ENCODE results near the gene NCAPD2.
A peak's percentile ranks its signal among the peaks of the same experiment; 100 is the strongest.
"Not testable (repeated sequence)": the region's sequence is repeated elsewhere in the genome, so short reads cannot be mapped to it uniquely, and the experiment has no call there.

The NCAPD2 gene

DNA sequence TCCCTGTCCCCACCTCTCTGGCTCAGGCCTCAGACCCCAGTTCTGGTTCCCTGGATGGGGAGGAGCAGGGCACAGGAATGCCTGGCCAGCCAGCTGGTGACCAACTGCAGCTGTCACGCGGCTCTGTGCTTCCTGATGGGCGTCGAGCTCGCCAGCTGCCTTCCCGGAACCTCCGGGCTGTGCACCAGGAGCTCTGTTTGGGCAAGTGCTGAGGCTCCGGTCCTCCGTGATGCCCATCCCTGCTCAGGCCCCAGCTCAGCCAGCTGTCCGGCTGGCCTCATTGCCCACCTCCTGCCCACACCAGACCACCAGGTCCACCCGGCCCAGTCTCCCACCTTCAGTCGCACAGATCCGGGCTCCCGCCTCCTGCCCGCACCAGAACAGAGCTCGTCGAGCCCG lies 57.2 kb downstream of the NCAPD2 start:
- no peak for DNase-seq

DNA sequence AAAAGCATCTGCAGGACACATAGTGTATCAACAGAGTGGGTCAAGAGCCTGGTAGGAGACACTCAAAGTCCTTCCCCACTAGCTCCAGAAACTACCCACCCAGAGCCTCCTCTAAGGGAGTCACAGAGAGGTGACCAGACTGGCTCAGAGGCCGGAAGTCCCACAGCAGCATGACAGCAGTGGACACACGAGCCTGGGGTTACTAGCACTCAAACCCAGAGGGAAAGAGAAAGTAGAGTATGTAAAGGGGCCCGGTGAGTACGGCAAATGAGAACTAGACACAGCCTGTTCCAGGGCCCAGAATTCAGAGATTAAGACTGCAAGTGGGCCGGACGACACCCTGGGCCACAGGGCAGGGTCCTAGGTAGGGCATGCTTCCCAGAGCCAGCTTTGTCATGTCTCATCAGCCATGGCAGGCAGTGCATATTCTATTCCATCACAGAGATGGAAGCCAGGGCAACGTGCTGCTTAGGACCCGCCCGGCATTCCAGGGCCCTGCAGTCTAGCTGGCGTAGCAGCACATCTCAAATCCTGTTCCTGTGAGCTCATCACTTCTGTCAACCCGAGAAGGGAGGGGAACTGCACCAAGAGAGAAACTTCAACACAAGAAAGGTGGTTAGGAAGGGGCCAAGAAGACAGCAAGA lies 57.7 kb downstream of the NCAPD2 start:
- DNase-seq = no peak

DNA sequence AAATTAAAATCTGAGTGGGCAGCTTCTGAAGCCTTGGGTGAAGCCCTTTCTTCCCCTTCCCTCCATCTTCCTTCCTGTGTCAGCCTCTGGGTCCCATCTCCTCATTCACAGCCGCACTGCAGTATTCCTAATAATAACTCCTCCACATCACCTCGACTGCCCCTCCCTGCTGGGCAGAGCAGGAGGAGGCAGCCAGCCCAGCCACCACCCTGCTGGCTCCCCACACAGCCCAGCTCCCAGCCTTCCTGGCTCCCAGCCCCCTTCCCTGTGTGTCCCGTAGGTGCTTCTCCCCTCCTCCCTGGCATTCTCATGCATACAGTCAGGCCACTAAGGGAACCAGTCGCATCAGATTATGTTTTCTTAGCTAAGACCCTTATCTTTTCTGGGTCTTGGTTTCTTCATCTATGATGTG lies 58.2 kb downstream of the NCAPD2 start:
- no peak for DNase-seq

DNA sequence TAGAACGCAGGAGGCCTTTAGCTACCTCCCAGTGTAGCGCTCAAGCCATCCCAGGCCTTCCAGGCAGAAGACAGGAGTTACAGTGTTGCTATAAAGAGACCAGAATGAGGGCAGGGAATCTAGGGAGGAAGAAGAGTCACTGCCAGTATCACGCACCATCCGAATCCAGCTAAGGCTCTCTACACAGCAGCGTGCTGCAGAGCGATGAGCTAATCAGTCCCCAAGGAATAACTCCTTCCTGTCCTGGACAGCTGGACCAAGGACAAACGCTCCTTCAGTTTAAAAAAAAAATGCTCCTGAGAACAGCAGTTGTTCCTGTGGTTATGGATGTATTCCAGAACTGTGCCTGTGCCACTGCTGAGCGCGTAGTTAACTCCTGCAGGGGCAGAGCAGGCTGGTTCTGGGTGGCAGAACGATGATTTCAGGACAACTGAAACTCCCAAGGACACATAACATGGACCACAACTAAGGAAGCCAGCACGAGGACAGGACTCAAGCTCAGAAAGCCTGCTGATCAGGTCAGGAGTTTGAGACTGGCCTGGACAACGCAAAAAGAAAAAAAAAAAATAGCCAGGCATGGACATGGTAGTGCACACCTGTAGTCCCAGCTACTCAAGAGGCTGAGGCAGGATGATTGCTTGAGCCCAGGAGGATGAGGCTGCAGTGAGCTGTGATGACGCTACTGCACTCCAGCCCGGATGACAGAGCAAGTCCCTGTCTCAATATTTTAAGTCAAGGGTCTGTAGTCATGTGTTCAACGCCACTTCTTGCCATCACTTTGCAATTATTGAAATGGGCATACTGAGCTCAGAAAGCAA lies 59.4 kb downstream of the NCAPD2 start:
- no peak for DNase-seq

DNA sequence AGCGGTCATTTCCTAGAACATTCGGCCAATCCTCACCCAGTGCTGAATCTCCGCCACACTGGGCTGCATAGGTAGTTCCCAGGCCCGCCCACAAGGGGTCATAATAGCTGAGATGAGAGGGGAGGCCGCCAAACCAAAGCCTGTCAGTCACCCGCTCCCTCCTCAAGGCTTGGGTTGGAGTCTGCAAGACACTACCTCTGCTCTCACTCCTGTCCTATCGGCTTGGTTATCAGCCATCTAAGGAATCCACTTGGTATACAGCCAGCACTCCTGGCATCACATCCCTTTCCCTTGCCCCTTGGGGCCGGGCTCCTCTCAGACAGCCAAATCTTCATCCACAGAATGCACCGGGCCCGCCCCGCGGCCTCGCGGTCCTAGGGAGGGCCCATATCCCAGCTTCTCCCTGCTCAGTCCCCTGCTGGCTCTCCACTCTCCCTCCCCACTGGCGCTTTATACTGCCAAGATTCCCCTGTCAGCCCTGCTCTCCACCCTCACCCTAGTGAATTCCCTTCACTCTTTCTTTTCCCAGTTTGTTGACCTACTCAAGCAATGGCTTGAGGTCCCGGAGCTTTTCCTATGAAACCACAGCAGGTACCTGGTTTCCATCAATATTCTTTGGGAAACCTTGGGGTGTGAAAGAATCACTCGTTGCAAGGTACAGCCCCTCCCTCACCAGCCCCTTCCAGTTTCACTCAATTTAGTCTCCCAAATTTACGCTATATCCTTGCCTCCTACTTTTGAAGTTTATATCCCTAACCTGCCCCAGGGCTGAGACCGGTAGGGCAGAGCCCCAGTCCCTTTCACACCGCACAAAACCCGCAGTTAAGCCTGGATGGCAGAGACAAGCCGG lies 60.5 kb downstream of the NCAPD2 start:
- DNase-seq = peak; percentile 61

DNA sequence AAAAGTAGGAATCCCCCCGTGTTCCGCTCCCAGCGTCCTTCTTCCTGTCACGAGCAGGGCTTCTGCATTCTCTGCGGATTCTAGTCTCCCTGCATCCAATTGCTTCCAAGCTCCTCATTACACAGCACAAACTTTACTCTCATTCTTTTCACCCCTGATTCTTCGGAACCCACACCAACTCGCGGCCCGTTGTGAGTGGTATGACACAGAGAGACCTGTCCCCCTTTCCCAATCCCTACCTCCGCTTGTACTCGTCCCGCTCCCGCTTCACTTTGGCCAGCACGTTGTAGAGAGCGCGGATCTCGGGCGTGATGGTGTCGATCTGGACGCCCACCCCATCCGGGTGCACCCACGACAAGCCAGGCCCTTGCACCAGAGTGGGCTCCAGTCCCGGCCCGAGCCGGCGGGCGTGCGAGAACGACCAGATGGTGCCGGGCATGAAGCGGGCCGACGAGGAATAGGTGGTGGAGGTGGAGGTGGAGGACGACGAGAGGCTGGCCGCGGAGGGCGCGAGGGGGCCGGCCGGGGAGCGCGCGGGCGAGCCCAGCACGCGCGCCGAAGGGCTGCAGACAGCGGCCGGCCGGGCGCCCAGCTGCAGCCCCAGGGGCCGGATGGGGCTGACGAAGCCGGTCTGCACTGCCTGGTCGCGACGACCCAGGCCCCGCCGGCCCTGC lies 61.3 kb downstream of the NCAPD2 start:
- no peak for DNase-seq

DNA sequence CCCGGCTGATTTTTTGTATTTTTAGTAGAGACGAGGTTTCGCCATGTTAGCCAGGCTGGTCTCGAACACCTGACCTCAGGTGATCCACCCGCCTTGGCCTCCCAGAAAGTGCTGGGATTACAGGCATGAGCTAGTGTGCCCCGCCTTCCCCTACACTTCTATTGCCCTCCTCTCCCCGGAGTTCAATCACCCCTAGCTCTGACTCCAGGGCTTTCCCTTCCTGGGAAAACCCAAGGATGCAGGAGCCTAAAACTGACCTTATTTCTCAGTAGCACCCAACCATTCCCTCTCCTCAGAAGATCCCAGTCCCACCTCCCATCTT lies 62.6 kb downstream of the NCAPD2 start:
- not testable (repeated sequence) for DNase-seq

DNA sequence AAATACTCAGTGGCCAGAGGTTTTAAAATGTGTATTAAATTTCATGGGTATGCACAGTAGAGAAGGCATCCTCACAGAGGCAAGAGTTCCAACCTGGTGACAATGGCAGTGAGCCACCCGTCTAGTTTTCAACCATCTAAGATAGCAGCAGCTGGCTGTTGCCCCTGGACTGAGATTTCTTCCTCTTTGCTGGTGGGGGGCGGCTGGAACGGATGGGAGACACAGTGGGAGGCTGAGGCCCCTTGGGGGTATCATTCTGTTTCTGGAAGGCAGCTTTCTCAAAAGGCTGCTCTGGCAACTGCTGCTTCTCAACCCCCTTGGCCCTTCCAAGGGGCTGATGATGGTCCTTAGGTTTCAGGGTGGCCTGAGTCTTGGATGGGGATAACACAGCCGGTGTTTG lies 63.0 kb downstream of the NCAPD2 start:
- DNase-seq = no peak

DNA sequence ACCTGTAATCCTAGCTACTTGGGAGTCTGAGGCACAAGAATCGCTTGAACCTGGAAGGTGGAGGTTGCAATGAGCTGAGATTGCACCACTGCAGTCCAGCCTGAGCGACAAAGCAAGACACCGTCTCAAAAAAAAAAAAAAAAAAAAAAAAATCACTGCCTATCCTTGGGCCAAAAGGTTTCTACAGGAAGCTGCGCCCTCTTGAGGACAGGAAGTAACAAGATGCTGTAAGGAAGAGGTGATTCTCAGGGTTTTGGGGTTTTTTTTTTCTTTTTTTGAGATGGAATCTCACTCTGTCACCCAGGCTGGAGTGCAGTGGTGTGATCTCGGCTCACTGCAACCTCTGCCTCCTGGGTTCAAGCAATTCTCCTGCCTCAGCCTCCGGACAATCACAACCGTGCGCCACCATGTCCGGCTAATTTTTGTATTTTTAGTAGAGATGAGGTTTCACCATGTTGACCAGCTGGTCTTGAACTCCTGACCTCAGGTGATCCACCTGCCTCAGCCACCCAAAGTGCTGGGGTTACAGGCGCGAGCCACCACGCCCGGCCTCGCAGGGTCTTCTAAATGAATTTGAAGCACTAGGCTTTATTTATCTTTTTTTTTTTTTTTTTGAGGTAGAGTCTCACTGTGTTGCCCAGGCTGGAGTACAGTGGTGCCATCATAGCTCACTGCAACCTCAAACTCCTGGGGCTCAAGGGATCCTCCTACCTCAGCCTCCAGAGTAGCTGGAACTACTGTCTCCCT lies 64.3 kb downstream of the NCAPD2 start:
- DNase-seq = not testable (repeated sequence)

DNA sequence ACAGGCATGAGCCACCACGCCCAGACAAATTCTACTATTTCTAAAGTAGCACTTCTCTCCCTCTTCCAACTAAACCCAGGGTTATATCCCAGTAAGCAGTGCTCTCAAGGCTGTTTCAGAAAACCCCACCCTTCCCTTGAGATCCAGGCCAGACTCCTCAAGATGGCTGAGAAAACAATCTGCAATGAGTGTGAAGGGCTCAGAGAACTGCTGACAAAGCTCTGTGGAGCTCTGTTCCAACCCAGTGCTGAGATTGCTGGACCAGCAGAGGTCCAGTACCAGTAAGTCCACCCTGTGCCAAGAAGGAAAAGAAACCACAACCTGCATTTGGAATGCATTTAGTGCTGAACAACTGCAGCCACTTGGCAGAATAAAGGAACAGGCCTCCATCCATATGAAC lies 65.6 kb downstream of the NCAPD2 start:
- no peak for DNase-seq

DNA sequence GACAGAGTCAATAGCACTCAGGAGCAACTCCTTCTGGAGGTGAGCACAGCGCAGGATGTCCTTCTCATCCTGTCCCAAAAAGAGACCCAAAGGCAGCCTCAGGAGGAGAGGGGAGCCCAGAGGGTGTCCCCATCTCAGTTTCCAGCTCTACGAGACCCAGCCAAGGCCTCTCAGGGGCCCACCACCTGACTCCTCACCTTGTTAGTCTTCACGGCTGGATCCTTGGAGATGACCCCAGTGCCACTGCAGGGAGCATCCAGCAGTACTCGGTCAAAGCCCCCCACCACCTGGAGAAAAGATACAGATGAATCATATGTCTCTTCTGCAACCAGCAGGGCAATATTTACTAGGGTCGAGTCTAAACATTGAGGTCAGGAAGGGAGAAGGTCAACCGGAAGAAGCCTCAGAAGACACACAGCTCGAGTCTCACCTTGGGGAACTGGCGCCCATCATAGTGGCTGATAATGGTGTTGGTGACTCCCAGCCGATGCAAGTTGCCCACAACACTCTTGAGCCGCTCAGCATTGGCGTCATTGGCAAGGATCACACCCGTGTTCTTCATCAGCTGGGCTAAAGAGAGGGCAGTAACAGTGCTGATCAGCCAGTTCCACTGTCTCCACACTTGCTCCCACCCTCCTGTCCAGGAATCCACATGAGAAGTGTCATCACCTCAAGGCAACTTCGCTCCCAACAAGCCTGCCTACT lies 66.8 kb downstream of the NCAPD2 start:
- DNase-seq = no peak

DNA sequence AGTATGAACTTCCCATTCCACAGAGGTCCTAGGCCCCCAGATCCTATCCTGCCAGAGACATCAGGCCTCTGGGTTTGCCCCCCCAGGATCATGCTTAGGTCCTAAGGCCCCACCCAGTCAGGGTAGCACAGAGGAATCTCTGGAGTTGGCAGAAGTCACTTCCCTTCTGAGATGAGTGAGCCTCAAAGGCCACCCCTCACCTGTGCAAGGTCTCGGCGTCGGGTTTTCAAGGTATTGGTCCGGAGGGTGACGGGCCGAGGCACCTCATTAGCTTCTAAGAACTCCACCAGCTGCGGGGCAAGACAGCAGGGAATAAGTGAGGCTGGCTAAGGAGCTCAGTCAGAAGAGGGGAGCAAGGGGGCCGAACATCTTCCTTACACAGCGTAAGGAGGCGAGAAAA lies 69.0 kb downstream of the NCAPD2 start:
- DNase-seq = no peak

DNA sequence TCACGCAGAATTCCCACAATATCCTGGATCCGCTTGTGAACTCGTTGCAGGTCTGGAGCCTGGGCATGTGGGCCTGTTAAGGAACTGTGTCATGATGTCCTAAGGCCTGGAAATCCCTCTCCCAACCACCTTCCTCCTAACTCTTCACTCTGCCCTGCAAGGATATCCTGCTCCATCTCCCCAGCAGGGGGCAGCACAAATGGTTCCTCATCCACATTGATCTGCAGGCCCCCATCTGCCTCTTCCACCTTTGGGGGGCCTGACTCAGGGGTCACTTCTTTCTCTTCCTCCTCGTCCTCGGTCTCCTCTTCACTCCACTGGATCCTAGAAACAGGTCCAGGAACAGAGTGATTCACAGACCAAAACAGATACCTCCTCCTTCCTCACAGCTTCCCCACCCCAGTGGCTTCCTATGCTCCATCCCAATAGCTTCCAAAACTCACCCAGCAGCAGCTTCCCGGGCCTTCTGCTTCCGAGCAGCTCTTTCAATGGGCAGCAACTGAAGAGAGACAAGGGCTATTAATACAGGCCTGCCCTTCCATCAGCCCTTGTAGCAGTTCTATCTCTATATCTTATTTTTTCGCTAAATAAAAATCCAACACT lies 69.6 kb downstream of the NCAPD2 start:
- peak; percentile 58 for DNase-seq

DNA sequence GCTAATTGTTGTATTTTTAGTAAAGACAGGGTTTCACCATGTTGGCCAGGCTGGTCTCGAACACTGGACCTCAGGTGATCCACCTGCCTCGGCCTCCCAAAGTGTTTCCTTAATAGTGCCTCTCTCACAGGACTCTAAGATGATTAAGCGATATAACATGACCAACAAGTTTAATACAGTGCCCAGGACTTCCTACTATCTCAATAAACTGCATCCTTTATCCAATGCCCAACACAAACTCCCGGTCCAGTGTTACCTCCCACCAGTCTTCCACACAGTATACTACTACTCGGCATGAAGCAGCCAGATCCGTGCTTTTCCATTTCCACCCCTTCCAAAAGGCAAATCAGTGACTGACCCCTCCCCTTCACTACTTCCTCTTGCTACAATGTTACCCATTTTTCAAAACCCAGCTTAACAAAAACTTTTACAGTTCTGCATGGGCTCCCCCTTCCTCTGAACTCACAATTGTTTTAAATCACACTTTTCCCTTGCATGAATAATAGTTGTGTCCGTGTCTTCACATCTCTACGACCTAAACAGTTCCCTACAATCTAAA lies 73.3 kb downstream of the NCAPD2 start:
- no peak for DNase-seq

DNA sequence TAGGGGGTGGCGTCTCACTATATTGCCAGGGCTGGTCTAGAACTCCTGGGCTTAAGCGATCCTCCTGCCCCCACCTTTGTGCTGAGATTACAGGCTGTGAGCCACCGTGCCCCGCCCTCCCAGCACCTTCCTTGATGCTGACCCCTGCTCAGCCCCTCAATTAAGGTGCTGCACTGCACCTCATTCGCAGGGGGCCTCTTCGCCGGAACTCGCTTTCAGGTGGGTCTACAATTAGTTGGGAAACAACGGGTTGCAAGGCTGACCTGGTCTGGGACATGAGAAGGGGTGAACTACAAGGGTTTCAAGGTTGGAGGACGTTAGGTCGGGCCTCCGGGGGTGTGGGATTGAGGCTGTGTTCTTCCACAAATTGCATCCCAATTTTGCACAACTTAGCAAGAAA lies 75.4 kb downstream of the NCAPD2 start:
- DNase-seq = no peak

DNA sequence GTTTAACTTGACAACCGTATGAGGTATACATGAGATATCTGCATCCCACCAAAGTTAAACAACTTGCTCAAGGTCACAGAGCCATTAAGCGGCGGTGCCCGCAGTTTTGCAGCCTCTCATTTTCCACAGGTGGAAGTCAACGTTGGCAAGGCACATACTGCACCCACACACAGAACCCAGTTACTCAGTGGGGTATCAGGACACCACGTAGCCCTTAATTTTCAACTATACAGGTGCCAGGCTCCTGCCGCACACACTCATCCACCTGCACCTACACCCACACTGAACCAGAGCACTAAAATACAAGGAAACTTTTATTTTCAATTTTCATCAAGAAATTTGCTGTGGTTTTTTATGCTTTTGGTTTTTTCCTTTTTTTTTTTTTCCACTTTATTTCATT lies 75.9 kb downstream of the NCAPD2 start:
- DNase-seq = no peak

DNA sequence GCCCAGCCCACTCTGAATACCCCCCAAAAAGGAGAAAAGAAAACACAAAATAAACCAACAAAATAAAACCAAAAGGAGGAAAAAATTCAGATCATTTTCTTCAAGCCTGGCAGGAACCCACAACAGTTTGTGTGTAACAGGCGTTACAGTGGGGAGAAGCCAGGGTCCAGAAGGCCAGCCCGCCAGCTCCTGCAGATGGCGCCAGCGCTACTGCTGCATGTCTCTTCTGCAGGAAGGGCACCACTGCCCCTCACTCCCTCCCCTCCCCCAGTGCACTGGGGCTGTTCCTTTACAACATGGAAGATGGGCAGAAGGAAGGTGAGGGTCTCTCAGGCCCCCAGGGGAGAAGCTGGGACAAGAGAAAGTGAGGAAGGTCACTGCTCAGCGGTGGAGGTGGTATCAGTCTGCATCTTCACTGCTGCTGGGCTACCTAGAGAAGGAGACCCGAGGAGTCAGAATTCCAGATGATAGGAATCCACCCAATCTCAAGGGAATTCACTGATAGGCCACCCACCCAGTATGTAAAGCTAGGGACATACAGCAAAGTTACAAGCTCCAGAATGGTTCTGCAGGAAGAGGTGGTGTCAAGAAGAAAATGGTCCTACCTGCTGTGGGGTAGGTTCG lies 76.5 kb downstream of the NCAPD2 start:
- DNase-seq = no peak

DNA sequence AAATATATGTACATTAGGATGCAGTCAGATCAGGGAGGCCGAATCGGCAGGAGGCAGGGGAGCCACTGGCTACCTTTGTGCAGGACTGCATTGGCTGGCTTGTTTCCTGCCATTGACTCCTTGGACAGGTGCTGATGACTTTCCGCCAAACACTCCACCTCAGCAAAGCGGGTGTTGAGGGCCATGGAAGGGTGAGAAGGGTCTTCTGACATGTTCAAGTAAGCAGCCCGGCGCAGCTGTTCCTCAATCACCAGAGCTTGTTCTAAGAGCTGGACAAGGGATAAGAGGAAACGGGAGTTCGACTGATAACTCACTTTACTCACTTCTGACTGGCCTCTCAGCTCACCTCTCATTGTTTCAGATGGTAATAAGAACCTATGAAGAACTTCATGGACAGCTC lies 79.1 kb downstream of the NCAPD2 start:
- no peak for DNase-seq

DNA sequence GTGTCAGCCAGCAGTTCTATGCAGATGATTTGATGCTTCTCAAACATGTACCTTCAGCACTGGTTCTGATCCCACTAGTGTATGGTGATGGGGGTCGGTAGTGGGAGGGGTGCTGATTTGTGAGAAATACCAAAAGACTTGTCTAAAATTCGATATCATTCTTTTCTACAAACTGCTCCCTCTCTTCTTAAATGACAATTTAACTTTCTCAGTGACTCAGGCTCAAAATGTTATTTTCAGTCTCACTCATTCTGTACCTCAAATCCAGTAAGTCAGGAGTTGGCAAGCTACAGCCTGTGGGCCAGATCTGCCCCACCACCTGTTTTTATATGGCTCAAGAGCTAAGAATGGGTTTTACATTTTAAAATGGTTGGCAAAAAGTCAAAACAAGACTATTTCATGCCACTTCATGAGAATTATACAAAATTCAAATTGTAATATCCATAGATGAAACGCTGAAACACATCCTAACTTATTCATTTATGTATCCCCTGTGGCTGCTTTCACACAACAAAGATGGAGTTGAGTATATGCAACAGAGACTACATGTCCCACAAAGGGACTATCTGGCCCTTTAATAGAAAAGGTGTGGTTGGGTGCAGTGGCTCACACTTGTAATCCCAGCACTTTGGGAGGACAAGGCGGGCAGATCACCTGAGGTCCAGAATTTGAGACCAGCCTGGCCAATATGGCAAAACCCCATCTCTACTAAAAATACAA lies 80.8 kb downstream of the NCAPD2 start:
- DNase-seq = no peak

DNA sequence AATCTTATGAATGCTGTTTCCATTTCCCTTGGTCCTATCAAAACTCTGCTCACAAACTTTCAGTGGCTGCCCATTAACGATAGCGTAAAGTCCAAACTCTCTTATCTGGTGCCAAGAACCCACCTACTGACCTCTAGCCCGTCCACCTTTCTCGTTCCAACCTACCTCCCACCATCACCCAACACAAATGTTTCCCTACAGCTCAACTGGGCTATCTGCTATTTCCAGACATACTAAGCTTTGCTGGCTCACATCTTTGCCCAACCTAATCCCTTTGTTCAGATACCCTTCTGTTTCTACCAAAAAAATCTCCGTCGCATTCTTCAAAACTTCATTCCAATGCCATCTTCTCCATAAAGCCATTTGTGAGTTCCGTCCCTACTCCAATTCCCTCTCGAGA lies 81.7 kb downstream of the NCAPD2 start:
- DNase-seq = no peak
